IMR-90 (cell line): Measurements from ENCODE around the gene SLC35F6. TPM values are rescaled to one million over a fixed set of nuclear protein-coding genes. Genes with fewer than 3 reads are reported as not detected.

Source experiments
- ATAC-seq: fragments of 200-7000 bp; cut with Tn5 transposase; 2 replicates; pipeline ENCODE4 v1.9.1; 2020; ENCODE audit warnings: low read depth, mild to moderate bottlenecking, moderate library complexity
- BruUV-seq: library from RNA; stranded (reverse); fragments of 400-500 nt; replicated peaks from 2 replicates; lab custom pipeline; 2021; lab: Mats Ljungman, UMichigan
- CTCF ChIA-PET: fragments of 300-600 bp; formaldehyde crosslinking; extraction: SDS; loops from one replicate; lab custom pipeline; 2021; ENCODE audit warnings: antibody characterized with exemption; lab: Yijun Ruan, JAX
- POLR2A ChIA-PET: fragments of 300-600 bp; sonication (Branson Sonifier 250); formaldehyde crosslinking; loops from one replicate; lab custom pipeline; 2022; ENCODE audit warnings: antibody characterized with exemption; ENCODE audit not compliant: unreplicated experiment; lab: Charles Lee
- DNase-seq: peaks from one replicate; pipeline ENCODE4 v3.0.0; 2013
- H2AFZ ChIP-seq: replicated peaks from 2 replicates; pipeline ENCODE3; 2013; ENCODE audit warnings: low read length, mild to moderate bottlenecking; ENCODE audit not compliant: poor library complexity
- H2AK5ac ChIP-seq: 2 replicates; pipeline ENCODE4 v1.6.1; 2013; ENCODE audit warnings: low read depth, low read length, inconsistent platforms
- H2AK9ac ChIP-seq: replicated peaks from 2 replicates; pipeline ENCODE3; 2013; ENCODE audit warnings: mild to moderate bottlenecking, low read depth, low read length, moderate library complexity; ENCODE audit not compliant: poor library complexity
- H2BK120ac ChIP-seq: 2 replicates; pipeline ENCODE4 v1.6.1; 2013; ENCODE audit warnings: low read depth, low read length, inconsistent platforms
- H2BK15ac ChIP-seq: 3 replicates; pipeline ENCODE4 v1.6.1; 2013; ENCODE audit warnings: low read depth, low read length, inconsistent platforms
- H2BK20ac ChIP-seq: 2 replicates; pipeline ENCODE4 v1.6.1; 2013; ENCODE audit warnings: low read depth, mild to moderate bottlenecking, inconsistent platforms, low read length, moderate library complexity
- H2BK5ac ChIP-seq: 2 replicates; pipeline ENCODE4 v1.6.1; 2013; ENCODE audit warnings: mild to moderate bottlenecking, low read depth, low read length, inconsistent platforms; ENCODE audit not compliant: poor library complexity, severe bottlenecking
- H3K14ac ChIP-seq: replicated peaks from 2 replicates; pipeline ENCODE4 v1.6.1; 2013; ENCODE audit warnings: low read depth, low read length, inconsistent platforms
- H3K18ac ChIP-seq: 2 replicates; pipeline ENCODE4 v1.6.1; 2013; ENCODE audit warnings: low read depth, low read length, control low read depth
- H3K23ac ChIP-seq: 2 replicates; pipeline ENCODE4 v1.6.1; 2013; ENCODE audit warnings: low read depth, low read length, inconsistent platforms
- H3K27ac ChIP-seq: 2 replicates; pipeline ENCODE4 v1.5.1; 2013; ENCODE audit warnings: mild to moderate bottlenecking, control low read depth, low read length; ENCODE audit not compliant: insufficient read depth
- H3K27me3 ChIP-seq: 2 replicates; pipeline ENCODE4 v1.6.1; 2013; ENCODE audit warnings: low read length; ENCODE audit not compliant: control insufficient read depth, insufficient read depth
- H3K36me3 ChIP-seq: 2 replicates; pipeline ENCODE4 v1.6.1; 2013; ENCODE audit warnings: low read length, mixed read lengths; ENCODE audit not compliant: control insufficient read depth, insufficient read depth
- H3K4ac ChIP-seq: 2 replicates; pipeline ENCODE4 v1.6.1; 2013; ENCODE audit warnings: low read depth, low read length, inconsistent platforms
- H3K4me1 ChIP-seq: 2 replicates; pipeline ENCODE4 v1.6.1; 2013; ENCODE audit warnings: low read length, mixed read lengths; ENCODE audit not compliant: control insufficient read depth, insufficient read depth
- H3K4me2 ChIP-seq: 2 replicates; pipeline ENCODE4 v1.6.1; 2013; ENCODE audit warnings: low read depth, mild to moderate bottlenecking, control low read depth, low read length, moderate library complexity
- H3K4me3 ChIP-seq: 2 replicates; pipeline ENCODE4 v1.5.1; 2013; ENCODE audit warnings: low read depth, mild to moderate bottlenecking, control low read depth, low read length, moderate library complexity; ENCODE audit not compliant: insufficient read depth
- H3K56ac ChIP-seq: 2 replicates; pipeline ENCODE4 v1.6.1; 2013; ENCODE audit warnings: low read length, inconsistent platforms; ENCODE audit not compliant: insufficient read depth; ENCODE audit errors: extremely low read depth
- H3K79me1 ChIP-seq, 2 experiments: 2 replicates each; pipeline ENCODE4 v1.6.1; 2013; ENCODE audit warnings: low read length in 2 of 2, inconsistent platforms in 1 of 2, low read depth in 1 of 2
- H3K9ac ChIP-seq: 2 replicates; pipeline ENCODE4 v1.6.1; 2013; ENCODE audit warnings: low read depth, low read length, control low read depth
- H3K9me1 ChIP-seq: 2 replicates; pipeline ENCODE4 v1.6.1; 2013; ENCODE audit warnings: low read length, inconsistent platforms; ENCODE audit not compliant: insufficient read depth
- H3K9me3 ChIP-seq: 2 replicates; pipeline ENCODE4 v1.6.1; 2013; ENCODE audit warnings: low read length; ENCODE audit not compliant: control insufficient read depth, insufficient read depth
- H4K20me1 ChIP-seq: 2 replicates; pipeline ENCODE4 v1.6.1; 2013; ENCODE audit warnings: low read length, inconsistent platforms; ENCODE audit not compliant: insufficient read depth
- H4K5ac ChIP-seq: 2 replicates; pipeline ENCODE4 v1.6.1; 2013; ENCODE audit warnings: mild to moderate bottlenecking, low read depth, low read length, control low read depth
- H4K8ac ChIP-seq, 2 experiments: 2 replicates each; pipeline ENCODE4 v1.6.1; 2013; ENCODE audit warnings: low read depth in 2 of 2, low read length in 2 of 2, control low read depth in 1 of 2, inconsistent platforms in 1 of 2
- H4K91ac ChIP-seq: 2 replicates; pipeline ENCODE4 v1.6.1; 2013; ENCODE audit warnings: low read depth, low read length, inconsistent platforms; ENCODE audit not compliant: insufficient read depth
- CEBPB ChIP-seq: IDR thresholded peaks from 2 replicates; pipeline ENCODE4 v1.6.1; 2012; ENCODE audit warnings: low read depth, low read length, improper control_type of control experiment
- MAFK ChIP-seq: IDR thresholded peaks from 2 replicates; pipeline ENCODE4 v1.6.1; 2012; ENCODE audit warnings: low read depth, low read length, improper control_type of control experiment
- MAZ ChIP-seq: IDR thresholded peaks from 2 replicates; pipeline ENCODE4 v1.6.1; 2012; ENCODE audit warnings: low read depth, mild to moderate bottlenecking, low read length, improper control_type of control experiment, moderate library complexity, borderline replicate concordance
- RAD21 ChIP-seq: IDR thresholded peaks from 2 replicates; pipeline ENCODE4 v1.6.1; 2012; ENCODE audit warnings: low read length, improper control_type of control experiment
- RFX5 ChIP-seq: IDR thresholded peaks from 2 replicates; pipeline ENCODE4 v1.8.0; 2012; ENCODE audit warnings: low read depth, mild to moderate bottlenecking, low read length, moderate library complexity
- USF2 ChIP-seq: fragments of 150-350 bp; IDR thresholded peaks from 2 replicates; pipeline ENCODE4 v1.6.1; 2017; ENCODE audit warnings: mild to moderate bottlenecking, antibody characterized with exemption, low read length, low read depth
- WGBS, 2 experiments: methylation state at CpG; one replicate each; pipeline versions ENCODE4 v1.1.5 to v1.1.7; 2013; ENCODE audit warnings: missing lambda C conversion rate in 2 of 2; ENCODE audit not compliant: insufficient read length in 1 of 2; ENCODE audit errors: extremely low coverage in 2 of 2; 5-methylcytosine and 5-hydroxymethylcytosine counted together
- dilution Hi-C: fragments of 300-500 bp; cut with HindIII; formaldehyde crosslinking; loops from one replicate; pipeline ENCODE4 v1.14.3; 2018; ENCODE audit warnings: low sequenced_read_pairs; ENCODE audit not compliant: unreplicated experiment
- in situ Hi-C: fragments of 300-500 bp; cut with MboI; formaldehyde crosslinking; loops from 3 replicates; pipeline ENCODE4 v1.14.3; 2019; ENCODE audit warnings: low sequenced_read_pairs, inconsistent platforms, mixed read lengths
- intact Hi-C: fragments of 100-400 bp; cut with micrococcal nuclease; formaldehyde crosslinking; loops from 2 replicates; pipeline ENCODE4 v1.10.0; 2022
- polyA plus RNA-seq, 3 experiments: library from polyadenylated mRNA; depleted of rRNA; stranded (reverse); fragments of >200 nt; gene quantifications; 2 replicates each; pipeline ENCODE4 v1.2.3, GENCODE V29; 2012; ENCODE audit warnings: low replicate concordance in 1 of 3
- total RNA-seq: library from RNA; depleted of rRNA; stranded (reverse); fragments of >200 nt; gene quantifications from 2 replicates; pipeline ENCODE4 v1.2.3, GENCODE V29; 2012

Gene SLC35F6
- total and polyA plus RNA-seq, 2 of the 4 experiments (the other 2 are of a cell fraction): 19.1 to 30.6 TPM

- no peaks in the 10 kb centered on the region for H3K9me3 ChIP-seq
- DNase-seq (no peak), ATAC-seq (no peak)
- no peak overlapping the region for H3K4ac ChIP-seq
- no peak overlapping the region for H2AK9ac ChIP-seq
- H2BK120ac ChIP-seq: no peak overlapping the region
- intact Hi-C loops (no loop called here), in situ Hi-C loops (no loop called here), dilution Hi-C loops (no loop called here)
- peaks cover 47% of the 10 kb centered on the region for H3K9me1 ChIP-seq
- H3K9ac ChIP-seq: no peak overlapping the region
- H2BK15ac ChIP-seq: no peak overlapping the region
- WGBS, 2 experiments: 94% methylated on average over 3 of the region's 5 CpGs; no CpG with 5 or more reads in 1 of the 2 experiments
- no peaks in the 10 kb centered on the region for H3K27me3 ChIP-seq
- no peak overlapping the region for H2BK5ac ChIP-seq
- H2AK5ac ChIP-seq: no peak overlapping the region
- no peak overlapping the region for H2BK20ac ChIP-seq
- no peak for TF ChIP-seq MAFK
- no peak for TF ChIP-seq RAD21
- TF ChIP-seq MAZ: no peak
- no peak for TF ChIP-seq USF2
- TF ChIP-seq CEBPB: no peak
- TF ChIP-seq RFX5: no peak
- CTCF ChIA-PET: no interaction called here
- peaks cover 66% of the 10 kb centered on the region for H4K20me1 ChIP-seq
- no peak overlapping the region for H3K27ac ChIP-seq
- no peak overlapping the region for H3K4me2 ChIP-seq
- H3K36me3 ChIP-seq: peaks cover 8% of the 10 kb centered on the region
- no peak overlapping the region for H3K56ac ChIP-seq
- H3K14ac ChIP-seq: no peak overlapping the region
- POLR2A ChIA-PET: no interaction called here
- H4K5ac ChIP-seq: no peak overlapping the region
- BruUV-seq: no TSS peak
- no peak overlapping the region for H3K23ac ChIP-seq
- no peak overlapping the region for H3K18ac ChIP-seq
- no peak overlapping the region for H4K91ac ChIP-seq
- peaks cover 34% of the 10 kb centered on the region for H3K4me1 ChIP-seq
- H2AFZ ChIP-seq: no peak overlapping the region
- H3K79me1 ChIP-seq: peaks cover 58 to 93% of the 10 kb centered on the region in 2 experiments
- H3K4me3 ChIP-seq: no peak overlapping the region
- H4K8ac ChIP-seq: no peak overlapping the region
Observed at GRCh38 chr2:26767894-26768487, 3.9 kb downstream of the SLC35F6 start.
